Activated T-helper 9 cell treated with anti-CD3 and anti-CD28 coated beads, Interleukin-2, amount 50 U/mL, for 16 hours (primary cell): ENCODE results near the gene OSTN.
"Not testable (repeated sequence)": the region's sequence is repeated elsewhere in the genome, so short reads cannot be mapped to it uniquely, and the experiment has no call there.

Source experiments
- DNase-seq: peaks from one replicate; pipeline ENCODE4 v3.0.0-alpha.2; 2020; ENCODE audit warnings: low read depth

OSTN gene, protein sequence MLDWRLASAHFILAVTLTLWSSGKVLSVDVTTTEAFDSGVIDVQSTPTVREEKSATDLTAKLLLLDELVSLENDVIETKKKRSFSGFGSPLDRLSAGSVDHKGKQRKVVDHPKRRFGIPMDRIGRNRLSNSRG

GRCh38 chr3:191198932-191199331, at the start of gene OSTN:
OSTN (plus strand) TSS chr3:191199241; CDS start chr3:191212533, 13,292 bp downstream.
- DNase-seq: no peak

- DNase-seq: no peak
Measured at GRCh38 chr3:191151653-191152052, 47.4 kb upstream of the OSTN start.

DNA sequence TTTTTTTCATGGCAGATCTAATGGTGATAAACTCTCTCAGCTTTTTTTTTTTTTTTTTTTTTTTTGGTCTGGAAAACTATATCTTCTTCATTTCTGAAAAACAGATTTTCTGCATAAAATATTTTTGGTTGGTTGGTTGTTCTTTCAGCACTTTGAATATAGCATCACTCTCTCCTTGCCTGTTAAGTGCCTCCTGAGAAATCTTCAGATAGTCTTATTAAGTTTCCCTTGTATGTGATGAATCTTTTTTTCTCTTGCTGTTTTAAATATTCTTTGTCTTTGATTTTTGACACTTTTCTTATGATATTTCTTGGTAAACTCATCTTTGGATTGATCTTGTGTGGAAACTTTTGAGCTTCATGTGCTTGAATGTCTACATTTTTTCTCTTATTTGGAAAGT, 44.2 kb upstream of the OSTN start:
- no peak for DNase-seq

DNA sequence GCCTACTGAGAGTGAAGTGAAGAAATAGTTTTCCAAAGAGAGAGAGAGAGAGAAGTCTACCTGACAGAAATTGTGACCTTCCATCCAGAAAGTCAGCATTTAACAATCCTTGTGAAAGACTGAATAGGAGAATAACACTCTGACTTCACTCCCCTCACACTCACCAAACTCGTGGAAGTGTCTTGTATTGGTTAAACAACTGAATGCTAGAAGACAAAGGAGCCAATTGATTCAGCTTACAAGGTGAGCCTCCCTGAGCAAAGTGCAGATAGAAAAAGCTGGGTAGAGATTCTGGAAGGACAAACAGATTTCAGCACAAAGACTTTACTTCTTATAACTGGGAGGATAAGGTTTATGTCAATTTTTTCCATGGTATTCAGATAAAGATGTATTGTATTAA, 40.8 kb upstream of the OSTN start:
- DNase-seq: no peak

GRCh38 chr3:191158815-191159214, 40.2 kb upstream of the OSTN start:
- no peak for DNase-seq

- no peak for DNase-seq
Measured at GRCh38 chr3:191165802-191166201, 33.2 kb upstream of the OSTN start.

DNA sequence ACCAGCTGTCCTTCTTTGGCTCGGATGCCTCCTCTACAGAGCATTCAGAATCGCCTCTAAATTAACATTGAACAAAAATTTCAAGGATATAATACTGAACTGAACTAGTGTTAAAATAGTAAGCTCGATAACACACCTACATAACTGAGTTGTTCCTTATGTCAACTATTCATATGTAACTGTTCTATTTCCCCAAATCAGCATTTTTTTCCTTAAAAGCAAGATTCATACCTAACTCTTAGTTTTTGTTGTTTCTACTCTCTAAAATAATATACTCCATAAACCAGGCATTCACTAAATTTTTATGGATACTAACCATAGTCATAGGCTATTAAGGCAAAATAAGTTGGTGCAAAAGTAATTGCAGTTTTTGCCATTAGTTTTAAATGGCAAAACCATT, 32.7 kb upstream of the OSTN start:
- DNase-seq: no peak

DNA sequence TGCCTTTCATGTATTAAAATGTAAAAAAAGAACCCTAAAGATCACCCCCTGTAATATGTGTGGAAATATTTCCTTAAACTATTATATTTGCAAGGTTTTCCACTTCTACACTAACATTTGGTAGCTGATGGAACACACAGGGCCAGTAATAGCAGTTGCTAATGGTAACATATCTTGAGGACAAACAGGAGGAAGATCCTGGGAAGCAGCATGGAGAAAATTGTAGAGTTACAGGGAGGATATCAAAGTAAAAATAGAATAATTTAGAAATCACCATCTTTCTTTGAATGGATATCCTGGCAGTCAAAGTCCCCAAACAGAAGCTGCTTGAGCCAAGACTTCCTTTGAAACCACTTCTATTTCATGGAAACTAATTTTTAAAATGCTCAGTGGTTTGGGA, 29.5 kb upstream of the OSTN start:
- no peak for DNase-seq

DNA sequence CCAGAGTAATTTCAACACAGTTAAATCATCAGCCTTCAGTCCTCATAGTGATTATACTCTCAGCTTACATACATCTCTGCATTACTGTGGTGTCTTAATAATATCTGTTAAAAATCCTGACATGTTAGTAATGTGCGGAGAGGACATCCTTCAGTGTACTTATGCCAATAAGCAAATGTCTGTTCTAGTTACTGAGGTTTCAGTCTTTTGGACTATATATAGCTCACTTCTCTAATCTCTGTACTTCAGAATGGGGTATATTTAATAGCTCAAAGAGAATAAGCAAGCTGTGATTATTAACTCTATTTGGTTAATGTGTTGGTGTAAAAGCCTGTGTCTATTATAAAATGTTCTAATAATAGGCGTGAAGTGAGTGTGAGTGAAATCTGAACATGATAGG, 28.9 kb upstream of the OSTN start:
- no peak for DNase-seq

DNA sequence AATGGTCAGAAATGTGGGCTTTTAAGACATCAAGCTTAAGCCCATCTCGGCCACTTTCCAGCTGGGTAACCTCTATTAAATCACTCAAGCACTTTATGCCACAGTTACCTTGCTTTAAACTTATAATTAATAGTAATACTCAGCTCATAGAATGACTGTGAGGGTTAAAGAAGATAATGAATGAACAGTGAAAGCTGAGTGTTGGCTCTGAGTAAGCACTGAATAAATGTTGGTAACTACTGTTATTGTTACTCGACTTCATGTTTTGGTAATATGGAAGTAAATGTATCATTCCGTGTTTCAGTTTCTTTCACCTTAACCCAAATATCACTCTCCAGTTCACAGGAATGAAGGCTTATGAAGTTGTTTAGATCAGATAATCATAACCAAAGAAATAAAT, 23.9 kb upstream of the OSTN start:
- DNase-seq: no peak

GRCh38 chr3:191176038-191176785, 22.8 kb upstream of the OSTN start:
- no peak for DNase-seq

DNA sequence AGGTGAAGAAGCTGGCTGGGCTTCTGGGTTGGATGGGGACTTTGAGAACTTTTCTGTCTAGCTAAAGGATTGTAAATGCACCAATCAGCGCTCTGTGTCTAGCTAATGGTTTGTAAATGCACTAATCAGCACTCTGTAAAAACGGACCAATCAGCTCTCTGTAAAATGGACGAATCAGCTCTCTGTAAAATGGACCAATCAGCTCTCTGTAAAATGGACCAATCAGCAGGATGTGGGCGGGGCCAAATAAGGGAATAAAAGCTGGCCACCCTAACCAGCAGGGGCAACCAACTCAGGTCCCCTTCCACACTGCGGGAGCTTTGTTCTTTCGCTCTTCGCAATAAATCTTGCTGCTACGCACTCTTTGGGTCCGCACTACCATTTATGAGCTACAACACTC, 13.7 kb upstream of the OSTN start:
- not testable (repeated sequence) for DNase-seq

GRCh38 chr3:191188246-191188645, 10.8 kb upstream of the OSTN start:
- not testable (repeated sequence) for DNase-seq

DNA sequence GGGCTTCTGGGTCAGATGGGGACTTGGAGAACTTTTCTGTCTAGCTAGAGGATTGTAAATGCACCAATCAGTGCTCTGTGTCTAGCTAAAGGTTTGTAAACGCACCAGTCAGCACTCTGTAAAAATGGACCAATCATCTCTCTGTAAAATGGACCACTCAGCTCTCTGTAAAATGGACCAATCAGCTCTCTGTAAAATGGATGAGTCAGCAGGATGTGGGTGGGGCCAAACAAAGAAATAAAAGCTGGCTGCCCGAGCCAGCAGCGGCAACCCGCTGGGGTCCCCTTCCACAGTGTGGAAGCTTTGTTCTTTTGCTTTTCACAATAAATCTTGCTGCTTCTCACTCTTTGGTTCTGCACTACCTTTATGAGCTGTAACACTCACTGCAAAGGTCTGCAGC, 6.8 kb upstream of the OSTN start:
- not testable (repeated sequence) for DNase-seq

DNA sequence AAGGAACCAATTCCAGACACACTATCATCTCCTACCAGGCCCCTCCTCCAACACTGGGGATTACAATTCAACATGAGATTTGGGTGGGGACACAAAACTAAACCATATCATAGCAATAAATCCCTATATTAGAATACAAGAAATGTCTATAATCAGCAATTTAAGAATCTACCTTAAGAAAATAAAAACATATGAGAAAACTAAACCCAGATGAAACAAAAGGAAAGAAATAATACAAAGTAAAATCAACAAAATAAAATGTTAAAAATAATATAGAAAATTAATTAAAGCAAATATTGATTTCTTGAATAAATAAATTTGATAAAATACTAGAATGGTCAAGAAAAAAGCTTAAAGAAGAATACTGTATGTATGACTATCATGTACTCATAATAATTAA, 6.1 kb upstream of the OSTN start:
- no peak for DNase-seq

GRCh38 chr3:191197761-191198306, 1.2 kb upstream of the OSTN start:
- DNase-seq: no peak

GRCh38 chr3:191198480-191198879, 561 bp upstream of the OSTN start:
- DNase-seq: no peak

DNA sequence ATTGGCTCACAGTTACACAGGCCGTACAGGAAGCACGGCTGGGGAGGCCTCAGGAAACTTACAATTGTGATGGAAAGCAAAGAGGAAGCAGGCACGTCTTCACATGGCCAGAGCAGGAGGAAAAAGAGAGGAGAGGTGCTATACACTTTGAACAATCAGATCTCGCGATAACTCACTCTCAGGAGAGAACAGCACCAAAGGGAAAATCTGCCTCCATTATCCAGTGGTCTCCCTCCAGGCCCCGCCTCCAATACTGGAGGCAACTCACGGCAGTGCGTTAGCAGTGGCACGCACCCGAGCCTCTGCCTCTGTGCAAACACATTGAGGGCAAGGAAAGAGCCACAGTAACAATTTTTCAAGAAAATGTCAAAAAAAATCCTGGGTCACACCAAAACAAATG, 11.0 kb downstream of the OSTN start:
- no peak for DNase-seq

GRCh38 chr3:191216510-191216909, 17.5 kb downstream of the OSTN start:
- DNase-seq: no peak

GRCh38 chr3:191217301-191217700, 18.3 kb downstream of the OSTN start:
- no peak for DNase-seq

GRCh38 chr3:191220908-191221307, 21.9 kb downstream of the OSTN start:
- DNase-seq: no peak

GRCh38 chr3:191221638-191222037, 22.6 kb downstream of the OSTN start:
- no peak for DNase-seq

- no peak for DNase-seq
Measured at GRCh38 chr3:191227541-191227940, 28.5 kb downstream of the OSTN start.

- no peak for DNase-seq
Measured at GRCh38 chr3:191234216-191234615, 35.2 kb downstream of the OSTN start.
